G401 (cell line): ENCODE results near the gene CR1. TPM values are rescaled to one million over a fixed set of nuclear protein-coding genes. Genes with fewer than 3 reads are reported as not detected.
"Not testable (repeated sequence)": the region's sequence is repeated elsewhere in the genome, so short reads cannot be mapped to it uniquely, and the experiment has no call there.

Source experiments
- DNase-seq: peaks from one replicate; pipeline ENCODE4 v3.0.0-alpha.2; 2015; ENCODE audit warnings: low spot score
- in situ Hi-C: cut with HindIII; loops from 2 replicates; pipeline ENCODE4 v1.10.0; 2016; ENCODE audit warnings: low sequenced_read_pairs, mixed read lengths
- total RNA-seq: library from RNA; depleted of rRNA; stranded (reverse); fragments of >200 nt; shearing (Covaris generic); gene quantifications from 2 replicates; pipeline ENCODE4 v1.2.3, GENCODE V29; 2014

CR1 gene
- total RNA-seq, 1 experiment from 2014 or later, result not detected

- DNase-seq, result no peak
- in situ Hi-C loops, result no loop called here
Observed at GRCh38 chr1:207500306-207500705, 4.3 kb downstream of the CR1 start.

- DNase-seq, result no peak
- in situ Hi-C loops, result no loop called here
Observed at GRCh38 chr1:207501071-207501470, 5.1 kb downstream of the CR1 start.

- in situ Hi-C loops, result no loop called here
- DNase-seq, result no peak
Observed at GRCh38 chr1:207502726-207503125, 6.8 kb downstream of the CR1 start.

GRCh38 chr1:207503950-207504349 is 8.0 kb downstream of the CR1 start:
- in situ Hi-C loops, result no loop called here
- no peak for DNase-seq

- in situ Hi-C loops, result no loop called here
- no peak for DNase-seq
Observed at GRCh38 chr1:207504438-207504837, 8.5 kb downstream of the CR1 start.

GRCh38 chr1:207510444-207510843 is 14.5 kb downstream of the CR1 start:
- in situ Hi-C loops, result no loop called here

GRCh38 chr1:207514890-207515289 is 18.9 kb downstream of the CR1 start:
- in situ Hi-C loops, result no loop called here
- no peak for DNase-seq

More at GRCh38 chr1:207510444-207510843, 14.5 kb downstream of the CR1 start:
- DNase-seq, result no peak

GRCh38 chr1:207516729-207517128 is 20.8 kb downstream of the CR1 start:
- in situ Hi-C loops, result no loop called here
- no peak for DNase-seq

- DNase-seq, result no peak
- in situ Hi-C loops, result no loop called here
Observed at GRCh38 chr1:207518608-207519236, 22.8 kb downstream of the CR1 start.

- in situ Hi-C loops, result no loop called here
- no peak for DNase-seq
Observed at GRCh38 chr1:207519505-207520399, 23.8 kb downstream of the CR1 start.

GRCh38 chr1:207520400-207521345 is 24.7 kb downstream of the CR1 start:
- in situ Hi-C loops, DNase-seq: not testable (repeated sequence)

- in situ Hi-C loops, result not testable (repeated sequence)
Observed at GRCh38 chr1:207525239-207525638, 29.3 kb downstream of the CR1 start.

GRCh38 chr1:207528401-207528800 is 32.4 kb downstream of the CR1 start:
- in situ Hi-C loops, DNase-seq: not testable (repeated sequence)

More at GRCh38 chr1:207525239-207525638, 29.3 kb downstream of the CR1 start:
- not testable (repeated sequence) for DNase-seq

GRCh38 chr1:207536263-207536662 is 40.3 kb downstream of the CR1 start:
- DNase-seq, in situ Hi-C loops: not testable (repeated sequence)

- in situ Hi-C loops, DNase-seq: not testable (repeated sequence)
Observed at GRCh38 chr1:207546677-207547357, 50.9 kb downstream of the CR1 start.

GRCh38 chr1:207554823-207555222 is 58.9 kb downstream of the CR1 start:
- in situ Hi-C loops, DNase-seq: not testable (repeated sequence)

GRCh38 chr1:207565546-207566468 is 69.8 kb downstream of the CR1 start:
- in situ Hi-C loops, result no loop called here
- DNase-seq, result peak; percentile 23

- in situ Hi-C loops, result not testable (repeated sequence)
Observed at GRCh38 chr1:207571926-207572325, 76.0 kb downstream of the CR1 start.

More at GRCh38 chr1:207571926-207572325, 76.0 kb downstream of the CR1 start:
- DNase-seq, result not testable (repeated sequence)
